ENCODE data around the gene CLCNKA. TPM values are rescaled to one million over a fixed set of nuclear protein-coding genes. Genes with fewer than 3 reads are reported as not detected.

The CLCNKA gene
- total and polyA plus RNA-seq, 2 experiments from 2014 or later, result 12.8 to 16.3 TPM

DNA sequence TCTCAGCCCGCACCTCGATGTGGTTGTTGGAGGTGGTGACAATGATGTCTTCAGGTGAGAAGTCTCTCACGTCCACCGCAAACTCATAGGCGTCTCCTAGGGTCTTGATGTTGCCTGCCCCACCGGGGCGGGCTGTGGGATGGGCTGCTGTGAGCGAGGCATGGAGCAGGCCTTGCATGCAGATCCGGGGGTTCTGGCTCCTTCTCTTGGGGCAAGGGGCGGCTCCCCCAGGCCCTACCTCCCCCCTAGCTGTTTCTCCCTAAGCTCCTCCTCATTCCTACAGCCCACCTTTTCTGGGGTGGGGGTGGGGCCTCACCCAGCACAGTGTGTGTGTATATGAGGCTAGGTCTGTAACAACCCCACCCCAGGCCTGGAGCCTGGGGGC lies 4.8 kb upstream of the CLCNKA start:
- Histone ChIP-seq H3K27me3 (no peaks in the 10 kb centered on the region), H3K9me3 (ENCODE audit: low read depth) (no peaks in the 10 kb centered on the region), H3K4me3 (peak overlapping the region; percentile 42), H3K4me1 (ENCODE audit: low read depth) (peaks cover 72% of the 10 kb centered on the region), H3K36me3 (no peaks in the 10 kb centered on the region), H3K27ac (peak overlapping the region; percentile 100)
- no peak for DNase-seq (ENCODE audit: low read depth in 1 of 2, low spot score in 1 of 2)
- TF ChIP-seq CTCF (IDR thresholded peaks at IDR 0.05; ENCODE audit: low read depth, low read length), result no peak

GRCh38 chr1:16017461-16018303 lies 4.2 kb upstream of the CLCNKA start, which contains the start of gene HSPB7:
Gene HSPB7, minus strand, starts transcription at chr1:16018043. Its CDS starts 80 bp downstream, at chr1:16017963.
- H3K27me3 ChIP-seq, result no peaks in the 10 kb centered on the region
- H3K4me3 ChIP-seq, result peak within 1 kb of the TSS; percentile 42
- no peaks in the 10 kb centered on the region for H3K9me3 ChIP-seq (ENCODE audit: low read depth)
- peaks cover 69% of the 10 kb centered on the region for H3K4me1 ChIP-seq (ENCODE audit: low read depth)
- TF ChIP-seq CTCF (IDR thresholded peaks at IDR 0.05; ENCODE audit: low read depth, low read length), result no peak
- H3K36me3 ChIP-seq, result no peaks in the 10 kb centered on the region
- peak within 1 kb of the TSS; percentile 100 for H3K27ac ChIP-seq
- DNase-seq (ENCODE audit: low read depth in 1 of 2, low spot score in 1 of 2), result peak; percentile 90 to 97

DNA sequence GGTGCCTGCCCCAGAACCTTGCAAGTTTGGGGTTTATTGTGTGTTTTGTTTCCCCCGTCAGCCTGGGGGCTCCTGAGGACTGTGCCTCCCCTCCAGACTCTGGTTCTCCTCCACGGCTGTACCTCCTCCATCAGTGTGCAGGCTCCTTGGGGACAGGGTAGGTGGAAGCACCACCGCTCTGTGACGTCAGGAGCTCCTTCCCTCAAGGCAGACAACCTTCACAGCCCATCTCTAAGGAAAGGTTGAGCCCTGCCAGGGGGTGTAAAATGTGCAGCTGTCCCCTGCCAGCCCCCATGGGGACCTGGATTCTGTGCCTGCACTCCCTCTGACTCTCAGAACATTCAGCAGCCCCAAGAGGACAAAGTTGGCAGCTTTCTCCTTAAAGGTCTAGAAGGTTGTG lies 3.5 kb upstream of the CLCNKA start:
- no peak for DNase-seq (ENCODE audit: low read depth in 1 of 2, low spot score in 1 of 2)
- Histone ChIP-seq H3K27ac (peak overlapping the region; percentile 100), H3K27me3 (no peaks in the 10 kb centered on the region), H3K9me3 (ENCODE audit: low read depth) (no peaks in the 10 kb centered on the region), H3K4me1 (ENCODE audit: low read depth) (peaks cover 69% of the 10 kb centered on the region), H3K4me3 (no peak overlapping the region), H3K36me3 (no peaks in the 10 kb centered on the region)
- TF ChIP-seq CTCF (IDR thresholded peaks at IDR 0.05; ENCODE audit: low read depth, low read length), result no peak

DNA sequence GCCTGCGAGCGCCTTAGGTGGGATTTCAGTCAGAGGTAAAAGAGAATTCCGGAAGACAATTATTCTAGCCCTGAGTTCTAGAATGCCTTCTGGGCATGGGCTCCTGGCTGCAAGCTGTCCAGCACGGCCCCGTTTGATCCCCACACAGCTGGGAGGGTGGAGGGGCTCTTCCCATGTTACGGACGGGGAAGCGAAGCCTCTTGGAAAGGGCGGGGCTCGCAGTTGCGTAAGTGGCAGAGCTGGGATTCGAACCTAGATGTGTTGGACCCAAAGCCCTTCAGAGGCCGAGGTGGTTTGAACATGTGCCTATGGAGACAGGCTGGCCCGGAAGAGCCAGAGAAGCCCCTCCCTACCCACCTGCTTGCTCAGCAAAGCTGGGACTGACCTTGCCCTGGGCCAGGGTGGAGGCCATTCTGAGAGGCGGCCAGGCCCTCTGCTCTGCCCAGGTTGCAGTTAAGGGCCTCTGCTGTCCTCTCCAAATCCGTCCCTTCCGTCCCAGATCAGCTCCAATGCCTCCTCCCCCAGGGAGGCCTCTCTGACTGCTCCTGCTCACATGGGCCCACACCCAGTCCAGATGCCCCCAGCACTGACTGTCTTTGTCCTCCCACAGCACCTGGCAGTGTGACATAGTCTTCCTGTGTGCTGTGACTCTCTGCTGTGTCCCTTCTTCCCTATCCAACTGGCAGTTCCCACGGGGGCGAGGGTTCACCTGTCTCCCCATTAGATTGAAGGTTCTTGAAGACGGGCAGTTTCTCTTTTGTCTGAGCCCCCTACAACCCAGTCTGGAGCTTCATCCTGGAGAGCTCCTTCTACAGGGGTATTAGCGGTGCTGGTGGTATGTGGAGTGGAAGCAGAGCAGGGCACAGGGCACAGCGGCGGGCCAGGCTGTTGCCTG lies 2.8 kb upstream of the CLCNKA start:
- no peak for DNase-seq (ENCODE audit: low read depth in 1 of 2, low spot score in 1 of 2)
- Histone ChIP-seq H3K36me3 (no peaks in the 10 kb centered on the region), H3K27ac (peak overlapping the region; percentile 100), H3K4me1 (ENCODE audit: low read depth) (peaks cover 63% of the 10 kb centered on the region), H3K4me3 (no peak overlapping the region), H3K9me3 (ENCODE audit: low read depth) (no peaks in the 10 kb centered on the region), H3K27me3 (no peaks in the 10 kb centered on the region)
- TF ChIP-seq CTCF (IDR thresholded peaks at IDR 0.05; ENCODE audit: low read depth, low read length), result no peak

DNA sequence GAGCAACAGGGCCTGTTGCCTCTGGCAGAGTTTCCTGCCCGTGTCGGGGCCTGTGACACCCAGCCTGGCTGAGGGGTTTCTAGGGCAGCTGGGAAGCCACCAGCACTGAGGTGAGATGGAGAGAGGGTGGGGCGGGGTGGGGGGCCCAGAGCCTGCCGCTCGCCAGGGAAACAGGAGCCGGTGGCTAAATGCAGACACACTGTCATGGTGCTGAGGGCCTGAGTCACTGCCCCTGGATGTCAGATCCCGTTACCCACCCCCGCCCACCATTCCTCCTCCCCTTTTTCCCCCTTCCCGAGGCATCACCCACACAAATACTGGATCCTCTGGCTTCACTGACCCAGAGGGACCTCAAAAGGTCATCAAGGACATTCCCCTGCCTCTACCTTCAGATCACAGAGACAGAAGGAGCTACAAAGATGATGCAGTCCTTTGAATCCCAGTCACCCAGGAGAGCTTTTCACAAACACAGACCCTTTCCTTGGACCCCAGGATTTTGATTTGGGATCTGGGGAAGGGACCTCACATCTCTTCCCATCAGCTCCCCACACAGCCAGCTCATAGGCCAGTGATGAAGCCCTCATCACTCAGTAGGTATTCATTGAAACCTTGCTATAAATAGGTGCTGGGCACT lies 2.1 kb upstream of the CLCNKA start:
- Histone ChIP-seq H3K27me3 (no peaks in the 10 kb centered on the region), H3K9me3 (ENCODE audit: low read depth) (no peaks in the 10 kb centered on the region), H3K36me3 (no peaks in the 10 kb centered on the region), H3K4me3 (no peak overlapping the region), H3K27ac (peak overlapping the region; percentile 100), H3K4me1 (ENCODE audit: low read depth) (peaks cover 55% of the 10 kb centered on the region)
- DNase-seq (ENCODE audit: low read depth in 1 of 2, low spot score in 1 of 2), result peak in 1 of 2 donors; percentile 52
- TF ChIP-seq CTCF (IDR thresholded peaks at IDR 0.05; ENCODE audit: low read depth, low read length), result no peak
